HG02610 (cell line): ENCODE measurements around the gene RORC.
"Not testable (repeated sequence)": the region's sequence is repeated elsewhere in the genome, so short reads cannot be mapped to it uniquely, and the experiment has no call there.

Experiments
- ATAC-seq: cut with Tn5 transposase; IDR thresholded peaks from one replicate; pipeline ENCODE4 v1.9.1; 2021; ENCODE audit warnings: mild to moderate bottlenecking, moderate library complexity; ENCODE audit not compliant: unreplicated experiment

RORC gene

GRCh38 chr1:151809290-151809984 lies 22.2 kb downstream of the RORC start:
- ATAC-seq, result no peak

GRCh38 chr1:151807766-151808165 lies 23.8 kb downstream of the RORC start:
- no peak for ATAC-seq

- no peak for ATAC-seq
These were observed 24.5 kb downstream of the RORC start for GRCh38 chr1:151807131-151807530.

- ATAC-seq, result no peak
These were observed 25.4 kb downstream of the RORC start for GRCh38 chr1:151806170-151806569.

- no peak for ATAC-seq
These were observed 26.4 kb downstream of the RORC start, which contains the start of gene LINGO4 for GRCh38 chr1:151805066-151805820. Gene LINGO4 (minus strand): TSS chr1:151805419. CDS start chr1:151802704, 2,715 bp downstream.

GRCh38 chr1:151803915-151804314 lies 27.7 kb downstream of the RORC start:
- no peak for ATAC-seq

GRCh38 chr1:151803164-151803563 lies 28.4 kb downstream of the RORC start:
- no peak for ATAC-seq

- ATAC-seq, result no peak
These were observed 29.2 kb downstream of the RORC start for GRCh38 chr1:151802372-151802771.

GRCh38 chr1:151801846-151802245 lies 29.8 kb downstream of the RORC start:
- ATAC-seq, result no peak

- no peak for ATAC-seq
These were observed 30.2 kb downstream of the RORC start for GRCh38 chr1:151801310-151801820.

- no peak for ATAC-seq
These were observed 30.8 kb downstream of the RORC start for GRCh38 chr1:151800830-151801229.

GRCh38 chr1:151799179-151800022 lies 32.2 kb downstream of the RORC start:
- ATAC-seq, result no peak

GRCh38 chr1:151798571-151798970 lies 33.0 kb downstream of the RORC start:
- no peak for ATAC-seq

- ATAC-seq, result no peak
These were observed 40.5 kb downstream of the RORC start for GRCh38 chr1:151790940-151791651.

- ATAC-seq, result peak; percentile 93
These were observed 41.3 kb downstream of the RORC start, which contains the start of gene TDRKH for GRCh38 chr1:151790071-151790939. Gene TDRKH (minus strand): TSS chr1:151790500. CDS start chr1:151783022, 7,478 bp downstream.

- no peak for ATAC-seq
These were observed 43.9 kb downstream of the RORC start for GRCh38 chr1:151787689-151788088.

GRCh38 chr1:151783796-151784195 lies 47.8 kb downstream of the RORC start:
- ATAC-seq, result no peak

- ATAC-seq, result no peak
These were observed 48.9 kb downstream of the RORC start for GRCh38 chr1:151782741-151783140.

- not testable (repeated sequence) for ATAC-seq
These were observed 49.6 kb downstream of the RORC start for GRCh38 chr1:151782026-151782425.
